Caco-2 (cell line): ENCODE results near the gene POLD4. TPM values are rescaled to one million over a fixed set of nuclear protein-coding genes. Genes with fewer than 3 reads are reported as not detected.

ENCODE experiments used
- BruUV-seq: library from RNA; stranded (reverse); fragments of 400-500 nt; replicated peaks from 2 replicates; lab custom pipeline; 2021; lab: Mats Ljungman, UMichigan
- CTCF ChIA-PET: fragments of 300-600 bp; sonication (Branson Sonifier 250); formaldehyde crosslinking; loops from one replicate; lab custom pipeline; 2022; ENCODE audit warnings: antibody characterized with exemption; lab: Charles Lee
- POLR2A ChIA-PET: fragments of 300-600 bp; sonication (Branson Sonifier 250); formaldehyde crosslinking; loops from one replicate; lab custom pipeline; 2022; ENCODE audit warnings: antibody characterized with exemption; lab: Charles Lee
- DNase-seq, 2 experiments: peaks; one replicate each; pipeline versions ENCODE4 v3.0.0 to v3.0.0-alpha.2; 2020 to 2022
- H3K27me3 ChIP-seq: replicated peaks from 2 replicates; pipeline ENCODE4 v1.6.0; 2011; ENCODE audit warnings: low read length; ENCODE audit not compliant: control insufficient read depth, insufficient read depth
- H3K36me3 ChIP-seq: 2 replicates; pipeline ENCODE4 v1.5.1; 2011; ENCODE audit warnings: low read length; ENCODE audit not compliant: control insufficient read depth, insufficient read depth
- H3K4me1 ChIP-seq: fragments of 250-450 bp; sonication (Bioruptor Pico); 2 replicates; pipeline ENCODE4 v1.5.1; 2020; ENCODE audit warnings: mild to moderate bottlenecking
- H3K4me3 ChIP-seq: 2 replicates; pipeline ENCODE4 v1.5.1; 2011; ENCODE audit warnings: low read depth, mild to moderate bottlenecking, control low read depth, low read length
- H3K9me3 ChIP-seq: fragments of 250-450 bp; sonication (Bioruptor Pico); 2 replicates; pipeline ENCODE4 v1.5.1; 2020; ENCODE audit warnings: mild to moderate bottlenecking, moderate library complexity
- H3K27ac Mint-ChIP-seq: one replicate; pipeline ENCODE4 v1.8.0; 2022; ENCODE audit warnings: mixed read lengths; ENCODE audit not compliant: unreplicated experiment
- H3K27me3 Mint-ChIP-seq: one replicate; pipeline ENCODE4 v1.8.0; 2022; ENCODE audit warnings: mixed read lengths; ENCODE audit not compliant: insufficient read depth, unreplicated experiment
- H3K36me3 Mint-ChIP-seq: one replicate; pipeline ENCODE4 v1.8.0; 2022; ENCODE audit warnings: mild to moderate bottlenecking, mixed read lengths; ENCODE audit not compliant: insufficient read depth, unreplicated experiment
- H3K4me1 Mint-ChIP-seq: one replicate; pipeline ENCODE4 v1.8.0; 2022; ENCODE audit warnings: low read depth, mixed read lengths; ENCODE audit not compliant: unreplicated experiment
- H3K4me3 Mint-ChIP-seq: one replicate; pipeline ENCODE4 v1.8.0; 2022; ENCODE audit warnings: mild to moderate bottlenecking, moderate library complexity, mixed read lengths; ENCODE audit not compliant: unreplicated experiment
- H3K9me3 Mint-ChIP-seq: one replicate; pipeline ENCODE4 v1.8.0; 2022; ENCODE audit warnings: mixed read lengths; ENCODE audit not compliant: unreplicated experiment
- intact Hi-C: fragments of 100-400 bp; cut with micrococcal nuclease; formaldehyde crosslinking; loops from one replicate; pipeline ENCODE4 v1.10.0; 2022; ENCODE audit not compliant: unreplicated experiment
- total RNA-seq: library from RNA; stranded (reverse); gene quantifications from 2 replicates; pipeline ENCODE4 v1.2.3, GENCODE V29; 2022
- TF ChIP-seq, protein P1 (sequence below), 2 experiments: fragments of 200-600 bp in 1 of 2; IDR thresholded peaks; 1 replicate in 1 of 2; 2 replicates in 1 of 2; pipeline versions ENCODE4 v1.5.1 to v1.8.0; 2011 to 2022; ENCODE audit warnings: antibody characterized with exemption in 1 of 2, control low read depth in 1 of 2, inconsistent platforms in 1 of 2, low read depth in 1 of 2, low read length in 1 of 2, mild to moderate bottlenecking in 1 of 2, moderate library complexity in 1 of 2; ENCODE audit not compliant: insufficient read depth in 1 of 2, severe bottlenecking in 1 of 2, unreplicated experiment in 1 of 2

The POLD4 gene
- total RNA-seq, 1 experiment from 2014 or later: 29.8 TPM

- DNase-seq: no peak
- Mint-ChIP-seq H3K4me1 (no peaks in the 10 kb centered on the region), H3K9me3 (no peaks in the 10 kb centered on the region), H3K36me3 (peaks cover 8% of the 10 kb centered on the region), H3K4me3 (no peak overlapping the region), H3K27ac (no peak overlapping the region), H3K27me3 (no peaks in the 10 kb centered on the region)
- intact Hi-C loops: no loop called here
- H3K4me1 ChIP-seq: peaks cover 40% of the 10 kb centered on the region
- H3K9me3 ChIP-seq: no peaks in the 10 kb centered on the region
- TF ChIP-seq, protein P1, sequence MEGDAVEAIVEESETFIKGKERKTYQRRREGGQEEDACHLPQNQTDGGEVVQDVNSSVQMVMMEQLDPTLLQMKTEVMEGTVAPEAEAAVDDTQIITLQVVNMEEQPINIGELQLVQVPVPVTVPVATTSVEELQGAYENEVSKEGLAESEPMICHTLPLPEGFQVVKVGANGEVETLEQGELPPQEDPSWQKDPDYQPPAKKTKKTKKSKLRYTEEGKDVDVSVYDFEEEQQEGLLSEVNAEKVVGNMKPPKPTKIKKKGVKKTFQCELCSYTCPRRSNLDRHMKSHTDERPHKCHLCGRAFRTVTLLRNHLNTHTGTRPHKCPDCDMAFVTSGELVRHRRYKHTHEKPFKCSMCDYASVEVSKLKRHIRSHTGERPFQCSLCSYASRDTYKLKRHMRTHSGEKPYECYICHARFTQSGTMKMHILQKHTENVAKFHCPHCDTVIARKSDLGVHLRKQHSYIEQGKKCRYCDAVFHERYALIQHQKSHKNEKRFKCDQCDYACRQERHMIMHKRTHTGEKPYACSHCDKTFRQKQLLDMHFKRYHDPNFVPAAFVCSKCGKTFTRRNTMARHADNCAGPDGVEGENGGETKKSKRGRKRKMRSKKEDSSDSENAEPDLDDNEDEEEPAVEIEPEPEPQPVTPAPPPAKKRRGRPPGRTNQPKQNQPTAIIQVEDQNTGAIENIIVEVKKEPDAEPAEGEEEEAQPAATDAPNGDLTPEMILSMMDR (IDR thresholded peaks at IDR 0.05; ENCODE audit: insufficient read depth in 1 of 2, low read depth in 1 of 2, low read length in 1 of 2, severe bottlenecking in 1 of 2, unreplicated experiment in 1 of 2): no peak
- no peak overlapping the region for H3K4me3 ChIP-seq
- no peaks in the 10 kb centered on the region for H3K36me3 ChIP-seq
- H3K27me3 ChIP-seq: no peaks in the 10 kb centered on the region
- ChIA-PET CTCF (interaction anchor here (0.7 to 21.4 kb wide), 4 partner anchors 14 to 178 kb away, joined by 3 to 775 read pairs (median 6); partner anchors contain the start of gene POLD4), POLR2A (interaction anchor here (0.6 to 1.1 kb wide), 3 partner anchors 16 to 106 kb away, joined by 3 to 13 read pairs (median 7); partner anchors contain the start of gene RAD9A)
- BruUV-seq: no TSS peak
These were observed 22.1 kb upstream of the POLD4 start for GRCh38 chr11:67375320-67376055.

DNA sequence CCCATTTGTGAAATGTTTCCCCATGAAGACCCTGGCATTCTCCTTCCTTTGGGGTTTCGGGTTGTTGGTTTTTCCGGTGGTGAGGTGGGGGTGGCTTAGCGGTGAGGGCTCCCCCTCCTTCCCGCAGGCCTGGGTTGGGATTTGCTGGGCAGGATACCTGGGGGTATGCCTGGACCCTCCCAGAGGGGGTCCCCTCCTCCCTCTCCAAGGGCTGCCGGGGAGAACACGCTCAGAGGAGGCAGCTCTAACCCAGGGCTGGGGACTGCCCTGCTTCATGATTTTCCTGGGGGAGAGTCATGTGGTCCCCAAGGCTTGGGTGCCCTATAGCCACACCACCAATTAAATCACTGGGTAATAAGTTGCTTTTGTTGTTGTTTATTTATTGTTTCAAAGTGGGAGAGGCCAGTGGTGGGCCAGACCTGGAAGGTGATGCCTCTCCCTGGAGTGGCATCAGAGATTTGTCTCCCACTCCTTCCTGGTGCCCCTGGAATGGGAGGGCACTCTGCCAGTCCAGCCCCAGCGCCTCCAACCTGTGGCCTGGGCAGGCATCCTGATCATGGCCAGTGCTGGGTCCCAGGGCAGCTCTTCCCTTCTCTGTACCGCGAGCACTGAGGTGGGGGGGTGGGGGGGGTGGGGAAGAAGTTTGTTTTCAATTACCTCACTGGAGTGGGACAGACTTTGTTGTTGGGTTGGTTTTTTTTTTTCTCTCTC lies 21.4 kb upstream of the POLD4 start:
- Mint-ChIP-seq H3K4me3 (peak overlapping the region; percentile 95), H3K4me1 (no peaks in the 10 kb centered on the region), H3K36me3 (peaks cover 8% of the 10 kb centered on the region), H3K27ac (peak overlapping the region; percentile 83), H3K27me3 (no peaks in the 10 kb centered on the region), H3K9me3 (no peaks in the 10 kb centered on the region)
- peak overlapping the region; percentile 86 for H3K4me3 ChIP-seq
- peaks cover 38% of the 10 kb centered on the region for H3K4me1 ChIP-seq
- H3K36me3 ChIP-seq: no peaks in the 10 kb centered on the region
- CTCF ChIA-PET: interaction anchor here (0.7 to 21.4 kb wide), 14 partner anchors 8 to 177 kb away, joined by 3 to 775 read pairs (median 10); partner anchors contain the start of genes AIP, POLD4, PPP1CA and RAD9A
- H3K27me3 ChIP-seq: no peaks in the 10 kb centered on the region
- H3K9me3 ChIP-seq: no peaks in the 10 kb centered on the region
- TF ChIP-seq, protein P1 (IDR thresholded peaks at IDR 0.05; ENCODE audit: insufficient read depth in 1 of 2, low read depth in 1 of 2, low read length in 1 of 2, severe bottlenecking in 1 of 2, unreplicated experiment in 1 of 2): no peak
- BruUV-seq: TSS peak; percentile 82
- POLR2A ChIA-PET: interaction anchor here (0.6 to 2.1 kb wide), 14 partner anchors 17 to 936 kb away, joined by 3 to 31 read pairs (median 7); partner anchors contain the start of genes GRK2, POLD4, PPP1CA and RAD9A
- no peak for DNase-seq
- intact Hi-C loops: loop anchor here (1.0 kb wide), 3 partner anchors 17 to 28 kb away; no protein-coding TSS in a partner anchor
